Skeletal muscle satellite cell (primary cell): ENCODE data around the gene YAP1.

Experiments used
- H3K27me3 ChIP-seq: 2 replicates; pipeline ENCODE4 v1.7.0; 2013; ENCODE audit warnings: low read length; ENCODE audit not compliant: control insufficient read depth, insufficient read depth
- H3K36me3 ChIP-seq: 2 replicates; pipeline ENCODE4 v1.7.0; 2013; ENCODE audit warnings: mild to moderate bottlenecking, control low read depth, low read length; ENCODE audit not compliant: insufficient read depth
- H3K4me1 ChIP-seq: 2 replicates; pipeline ENCODE4 v1.7.0; 2013; ENCODE audit warnings: low read length; ENCODE audit not compliant: control insufficient read depth, insufficient read depth
- H3K4me2 ChIP-seq: 2 replicates; pipeline ENCODE4 v1.7.0; 2013; ENCODE audit warnings: mild to moderate bottlenecking, low read length
- H3K4me3 ChIP-seq: 2 replicates; pipeline ENCODE4 v1.7.0; 2013; ENCODE audit warnings: low read length
- H3K9ac ChIP-seq: 2 replicates; pipeline ENCODE4 v1.7.0; 2013; ENCODE audit warnings: mild to moderate bottlenecking, low read depth, low read length, moderate library complexity
- H3K9me3 ChIP-seq: replicated peaks from 2 replicates; pipeline ENCODE4 v1.7.0; 2013; ENCODE audit warnings: mild to moderate bottlenecking, control low read depth, low read length

YAP1 gene

GRCh38 chr11:102208835-102209234 lies 98.6 kb downstream of the YAP1 start:
- Histone ChIP-seq H3K27me3 (no peaks in the 10 kb centered on the region), H3K4me3 (no peak overlapping the region), H3K9ac (no peak overlapping the region), H3K4me1 (peaks cover 9% of the 10 kb centered on the region), H3K4me2 (no peak overlapping the region), H3K9me3 (no peaks in the 10 kb centered on the region), H3K36me3 (peaks cover 63% of the 10 kb centered on the region)

GRCh38 chr11:102214623-102215022 lies 104.4 kb downstream of the YAP1 start:
- Histone ChIP-seq H3K27me3 (no peaks in the 10 kb centered on the region), H3K9ac (no peak overlapping the region), H3K4me3 (no peak overlapping the region), H3K4me1 (no peaks in the 10 kb centered on the region), H3K36me3 (peaks cover 69% of the 10 kb centered on the region), H3K9me3 (no peaks in the 10 kb centered on the region), H3K4me2 (no peak overlapping the region)

GRCh38 chr11:102216433-102217075 lies 106.3 kb downstream of the YAP1 start:
- Histone ChIP-seq H3K4me1 (peaks cover 16% of the 10 kb centered on the region), H3K9me3 (no peaks in the 10 kb centered on the region), H3K36me3 (peaks cover 67% of the 10 kb centered on the region), H3K4me3 (no peak overlapping the region), H3K27me3 (no peaks in the 10 kb centered on the region), H3K4me2 (no peak overlapping the region), H3K9ac (no peak overlapping the region)

GRCh38 chr11:102220728-102221467 lies 110.7 kb downstream of the YAP1 start:
- Histone ChIP-seq H3K36me3 (peaks cover 63% of the 10 kb centered on the region), H3K27me3 (no peaks in the 10 kb centered on the region), H3K4me2 (no peak overlapping the region), H3K4me3 (peak overlapping the region; percentile 21), H3K9me3 (no peaks in the 10 kb centered on the region), H3K4me1 (peaks cover 25% of the 10 kb centered on the region), H3K9ac (no peak overlapping the region)

GRCh38 chr11:102223859-102224258 lies 113.6 kb downstream of the YAP1 start:
- Histone ChIP-seq H3K27me3 (no peaks in the 10 kb centered on the region), H3K4me2 (no peak overlapping the region), H3K4me1 (peaks cover 39% of the 10 kb centered on the region), H3K9ac (no peak overlapping the region), H3K4me3 (no peak overlapping the region), H3K9me3 (no peaks in the 10 kb centered on the region), H3K36me3 (peaks cover 58% of the 10 kb centered on the region)

GRCh38 chr11:102225689-102226568 lies 115.7 kb downstream of the YAP1 start:
- Histone ChIP-seq H3K4me2 (peak overlapping the region; percentile 26), H3K9me3 (no peaks in the 10 kb centered on the region), H3K36me3 (peaks cover 66% of the 10 kb centered on the region), H3K27me3 (no peaks in the 10 kb centered on the region), H3K4me3 (no peak overlapping the region), H3K9ac (peak overlapping the region; percentile 26), H3K4me1 (peaks cover 28% of the 10 kb centered on the region)

- Histone ChIP-seq H3K9me3 (no peaks in the 10 kb centered on the region), H3K4me2 (peak overlapping the region; percentile 26), H3K4me3 (no peak overlapping the region), H3K9ac (peak overlapping the region; percentile 0), H3K4me1 (peaks cover 23% of the 10 kb centered on the region), H3K27me3 (no peaks in the 10 kb centered on the region), H3K36me3 (peaks cover 58% of the 10 kb centered on the region)
Measured at GRCh38 chr11:102226702-102227490, 116.6 kb downstream of the YAP1 start.

- Histone ChIP-seq H3K4me2 (no peak overlapping the region), H3K4me1 (peaks cover 23% of the 10 kb centered on the region), H3K9me3 (no peaks in the 10 kb centered on the region), H3K9ac (no peak overlapping the region), H3K27me3 (no peaks in the 10 kb centered on the region), H3K4me3 (no peak overlapping the region), H3K36me3 (peaks cover 56% of the 10 kb centered on the region)
Measured at GRCh38 chr11:102229510-102230123, 119.4 kb downstream of the YAP1 start.

- Histone ChIP-seq H3K4me2 (no peak overlapping the region), H3K4me3 (no peak overlapping the region), H3K9me3 (no peaks in the 10 kb centered on the region), H3K4me1 (peaks cover 21% of the 10 kb centered on the region), H3K9ac (no peak overlapping the region), H3K27me3 (no peaks in the 10 kb centered on the region), H3K36me3 (peaks cover 54% of the 10 kb centered on the region)
Measured at GRCh38 chr11:102230186-102230585, 119.9 kb downstream of the YAP1 start.

- Histone ChIP-seq H3K4me1 (peaks cover 14% of the 10 kb centered on the region), H3K36me3 (peaks cover 54% of the 10 kb centered on the region), H3K4me3 (no peak overlapping the region), H3K9me3 (no peaks in the 10 kb centered on the region), H3K27me3 (no peaks in the 10 kb centered on the region), H3K4me2 (no peak overlapping the region), H3K9ac (no peak overlapping the region)
Measured at GRCh38 chr11:102230911-102231310, 120.7 kb downstream of the YAP1 start.
